ENCODE measurements around the gene SLC25A30. TPM values are rescaled to one million over a fixed set of nuclear protein-coding genes. Genes with fewer than 3 reads are reported as not detected.

The SLC25A30 gene
- polyA plus RNA-seq (ENCODE audit: insufficient read length in 12 of 12), result 10 to 100 TPM in 11 of 12 donors, not detected in 1; 12.6 to 24.2 (median 18.3) TPM
- long read RNA-seq, donor 1, partial matches to known transcripts, result 0 of 2 reads
- long read RNA-seq, donor 1, other reads (novel, unspliced or antisense), result 0 of 2 reads
- long read RNA-seq, donor 2, transcript SLC25A30-204 (10 exons, 3,670 nt), result major isoform, 6 of 12 reads
- long read RNA-seq, donor 2, partial matches to known transcripts, result 6 of 12 reads
- long read RNA-seq, donor 2, other reads (novel, unspliced or antisense), result 0 of 12 reads
- long read RNA-seq, donor 3, result 0 reads
- long read RNA-seq, donor 4, result 0 reads
- long read RNA-seq, donor 5, partial matches to known transcripts, result 0 of 2 reads
- long read RNA-seq, donor 5, other reads (novel, unspliced or antisense), result 0 of 2 reads
- long read RNA-seq, donor 6, full-length matches to known transcripts, result 4 of 4 reads
- long read RNA-seq, donor 6, partial matches to known transcripts, result 0 of 4 reads
- long read RNA-seq, donor 6, other reads (novel, unspliced or antisense), result 0 of 4 reads
- long read RNA-seq, donor 7, partial matches to known transcripts, result 0 of 1 reads
- long read RNA-seq, donor 7, other reads (novel, unspliced or antisense), result 0 of 1 reads
- long read RNA-seq, donor 8, transcript SLC25A30-204 (10 exons, 3,670 nt), result major isoform, 6 of 6 reads
- long read RNA-seq, donor 8, partial matches to known transcripts, result 0 of 6 reads
- long read RNA-seq, donor 8, other reads (novel, unspliced or antisense), result 0 of 6 reads
- long read RNA-seq, donor 9, result 0 reads
- long read RNA-seq, donor 10, partial matches to known transcripts, result 0 of 2 reads
- long read RNA-seq, donor 10, other reads (novel, unspliced or antisense), result 0 of 2 reads
- long read RNA-seq, donor 11, result 0 reads

- DNase-seq, result peak; percentile 86
These were observed at the start of gene SLC25A30 for GRCh38 chr13:45417790-45418534. Gene SLC25A30 (minus strand): TSS chr13:45418373. CDS start chr13:45411425, 6,948 bp downstream.

GRCh38 chr13:45466359-45466758, 48.2 kb upstream of the SLC25A30 start:
- no peak for DNase-seq

GRCh38 chr13:45464687-45465453, 46.7 kb upstream of the SLC25A30 start, which contains the start of gene COG3:
Gene COG3 (plus strand): TSS chr13:45464939. CDS start chr13:45465037, 98 bp downstream.
- DNase-seq, result peak; percentile 96

- no peak for DNase-seq
These were observed 46.0 kb upstream of the SLC25A30 start for GRCh38 chr13:45464141-45464686.

GRCh38 chr13:45456196-45456972, 38.2 kb upstream of the SLC25A30 start:
- no peak for DNase-seq

GRCh38 chr13:45454204-45454603, 36.0 kb upstream of the SLC25A30 start:
- no peak for DNase-seq

- no peak for DNase-seq
These were observed 33.1 kb upstream of the SLC25A30 start for GRCh38 chr13:45451282-45451681.

- DNase-seq, result no peak
These were observed 30.9 kb upstream of the SLC25A30 start for GRCh38 chr13:45448965-45449559.

GRCh38 chr13:45447050-45447661, 29.0 kb upstream of the SLC25A30 start:
- DNase-seq, result no peak

- no peak for DNase-seq
These were observed 28.0 kb upstream of the SLC25A30 start for GRCh38 chr13:45446181-45446580.

GRCh38 chr13:45445053-45445452, 26.9 kb upstream of the SLC25A30 start:
- no peak for DNase-seq

GRCh38 chr13:45441633-45442032, 23.5 kb upstream of the SLC25A30 start:
- DNase-seq, result no peak

GRCh38 chr13:45439781-45440462, 21.7 kb upstream of the SLC25A30 start:
- DNase-seq, result no peak

GRCh38 chr13:45439008-45439407, 20.8 kb upstream of the SLC25A30 start:
- DNase-seq, result no peak

- no peak for DNase-seq
These were observed 19.8 kb upstream of the SLC25A30 start for GRCh38 chr13:45437947-45438346.

GRCh38 chr13:45436953-45437352, 18.8 kb upstream of the SLC25A30 start:
- DNase-seq, result no peak

- DNase-seq, result no peak
These were observed 18.2 kb upstream of the SLC25A30 start for GRCh38 chr13:45436332-45436731.

All from muscle of arm (tissue), 14 donors.